Testis (tissue), 5 donors: ENCODE data around the gene NANOS3. TPM values are rescaled to one million over a fixed set of nuclear protein-coding genes. Genes with fewer than 3 reads are reported as not detected.

Source experiments
- DNase-seq: peaks from one replicate; pipeline ENCODE4 v3.0.0-alpha.2; 2019
- H3K27ac ChIP-seq, 2 donors: fragments of 200-600 bp; sonication (generic); one replicate each; pipeline ENCODE4 v1.5.1; 2019
- H3K27me3 ChIP-seq: fragments of 200-600 bp; sonication (generic); one replicate; pipeline ENCODE4 v1.5.1; 2019
- H3K36me3 ChIP-seq: fragments of 200-600 bp; sonication (generic); one replicate; pipeline ENCODE4 v1.5.1; 2017; ENCODE audit warnings: low read depth; ENCODE audit errors: missing control alignments
- H3K4me1 ChIP-seq: fragments of 200-600 bp; sonication (generic); one replicate; pipeline ENCODE4 v1.5.1; 2019
- H3K4me3 ChIP-seq, 2 donors: fragments of 200-600 bp; sonication (generic); one replicate each; pipeline ENCODE4 v1.5.1; 2017 to 2019
- H3K9me3 ChIP-seq: fragments of 200-600 bp; sonication (generic); one replicate; pipeline ENCODE4 v1.5.1; 2017
- CTCF ChIP-seq, 3 experiments: fragments of 450-650 bp in 2 of 3; fragments of 200-600 bp in 1 of 3; sonication (generic) in 1 of 3; IDR thresholded peaks; one replicate each; pipeline ENCODE4 v1.5.1; 2016 to 2019; ENCODE audit warnings: antibody characterized with exemption in 3 of 3, mild to moderate bottlenecking in 2 of 3, moderate library complexity in 1 of 3
- POLR2A ChIP-seq: fragments of 450-650 bp; IDR thresholded peaks from one replicate; pipeline ENCODE4 v1.6.1; 2017; ENCODE audit warnings: antibody characterized with exemption, mild to moderate bottlenecking, moderate library complexity
- WGBS, 2 donors: methylation state at CpG; one replicate each; pipeline ENCODE4 v1.1.5; 2018; 5-methylcytosine and 5-hydroxymethylcytosine counted together
- intact Hi-C: fragments of 100-400 bp; cut with DNase I; formaldehyde crosslinking; loops from one replicate; pipeline ENCODE4 v1.15.1; 2023; ENCODE audit warnings: low total_unique reads
- long read RNA-seq, 2 donors: transcript quantifications; one replicate each; lab custom pipeline, GENCODE V29; 2026
- polyA plus RNA-seq: library from polyadenylated mRNA; stranded (reverse); fragments of 350-450 nt; fragmentation: Illumina TruSeq; extraction: RNeasy Lipid Tissue Mini Kit (QIAGEN cat#74804); gene quantifications from one replicate; pipeline ENCODE4 v1.2.3, GENCODE V29; 2014; ENCODE audit warnings: low read depth, low replicate concordance; ENCODE audit not compliant: insufficient read depth
- total RNA-seq, 2 donors: library from RNA; depleted of rRNA; stranded (reverse); fragments of >200 nt; gene quantifications; one replicate each; pipeline ENCODE4 v1.2.3, GENCODE V29; 2016

Gene NANOS3
- total RNA-seq (10 to 100 TPM; 14.5 to 18.6 TPM), polyA plus RNA-seq (9.3 TPM)
- long read RNA-seq, donor 1, transcript NANOS3-201 (2 exons, 581 nt) = major isoform, 15 of 15 reads
- long read RNA-seq, donor 1, partial matches to known transcripts = 0 of 15 reads
- long read RNA-seq, donor 1, other reads (novel, unspliced or antisense) = 0 of 15 reads
- long read RNA-seq, donor 2, transcript NANOS3-201 (2 exons, 581 nt) = major isoform, 9 of 9 reads
- long read RNA-seq, donor 2, partial matches to known transcripts = 0 of 9 reads
- long read RNA-seq, donor 2, other reads (novel, unspliced or antisense) = 0 of 9 reads

- WGBS, 2 donors = 38 to 52% methylated on average over 2 to 5 of the region's 5 CpGs
- intact Hi-C loops = loop anchor here (10.0 kb wide), 1 partner anchor 282 kb away; no protein-coding TSS in a partner anchor
- no peak for TF ChIP-seq POLR2A
- TF ChIP-seq CTCF (IDR thresholded peaks at IDR 0.05) = no peak
- no peak within 1 kb of the TSS for H3K4me3 ChIP-seq
- no peak for DNase-seq
- no peaks in the 10 kb centered on the region for H3K36me3 ChIP-seq
- no peaks in the 10 kb centered on the region for H3K27me3 ChIP-seq
- peaks cover 35% of the 10 kb centered on the region for H3K4me1 ChIP-seq
- no peak within 1 kb of the TSS for H3K27ac ChIP-seq
- H3K9me3 ChIP-seq = no peaks in the 10 kb centered on the region
These were observed at the start of gene NANOS3 for GRCh38 chr19:13876834-13877233. Gene NANOS3, plus strand, starts transcription at chr19:13877134. Its CDS starts 115 bp downstream, at chr19:13877249.

- TF ChIP-seq CTCF (IDR thresholded peaks at IDR 0.05) (no peak), POLR2A (no peak)
- intact Hi-C loops = no loop called here
- Histone ChIP-seq H3K9me3 (no peaks in the 10 kb centered on the region), H3K4me3 (no peak overlapping the region), H3K4me1 (no peaks in the 10 kb centered on the region), H3K27me3 (no peaks in the 10 kb centered on the region), H3K27ac (no peak overlapping the region), H3K36me3 (no peaks in the 10 kb centered on the region)
- 80 to 83% methylated on average over 4 of the region's 4 CpGs for WGBS, 2 donors
- no peak for DNase-seq
These were observed 49.3 kb upstream of the NANOS3 start for GRCh38 chr19:13827656-13828055.

- peaks cover 13% of the 10 kb centered on the region for H3K4me1 ChIP-seq
- TF ChIP-seq CTCF (IDR thresholded peaks at IDR 0.05) (no peak), POLR2A (no peak)
- intact Hi-C loops = no loop called here
- no peaks in the 10 kb centered on the region for H3K27me3 ChIP-seq
- DNase-seq = no peak
- peak overlapping the region in 1 of 2 donors; percentile 10 for H3K4me3 ChIP-seq
- no peaks in the 10 kb centered on the region for H3K9me3 ChIP-seq
- no peaks in the 10 kb centered on the region for H3K36me3 ChIP-seq
- no peak overlapping the region for H3K27ac ChIP-seq
- 72 to 80% methylated on average over 14 to 42 of the region's 47 CpGs for WGBS, 2 donors
These were observed 46.7 kb upstream of the NANOS3 start for GRCh38 chr19:13830114-13830740.

GRCh38 chr19:13830741-13831536, 46.0 kb upstream of the NANOS3 start:
- WGBS, 2 donors = 57 to 76% methylated on average over 27 to 32 of the region's 32 CpGs
- no peak for DNase-seq
- Histone ChIP-seq H3K27me3 (no peaks in the 10 kb centered on the region), H3K27ac (no peak overlapping the region), H3K36me3 (no peaks in the 10 kb centered on the region), H3K4me3 (peak overlapping the region in 1 of 2 donors; percentile 10), H3K9me3 (no peaks in the 10 kb centered on the region), H3K4me1 (peaks cover 13% of the 10 kb centered on the region)
- intact Hi-C loops = no loop called here
- TF ChIP-seq POLR2A = no peak
- no peak for TF ChIP-seq CTCF (IDR thresholded peaks at IDR 0.05)
